ENCODE measurements around the gene LINGO4. TPM values are rescaled to one million over a fixed set of nuclear protein-coding genes. Genes with fewer than 3 reads are reported as not detected.

The LINGO4 gene
- total RNA-seq, 6 experiments from 2014 or later: 0.12 to 0.37 (median 0.18) TPM

- H3K9me3 ChIP-seq: no peaks in the 10 kb centered on the region
- TF ChIP-seq POLR2A (IDR thresholded peaks at IDR 0.05): no peak
- TF ChIP-seq CTCF (IDR thresholded peaks at IDR 0.05): no peak
- DNase-seq (peak; percentile 69 to 88 (median 84)), ATAC-seq (peak; percentile 73 to 82 (median 78))
- H3K36me3 ChIP-seq: peaks cover 0 to 14% (median 4%) of the 10 kb centered on the region in 4 donors
- 81% methylated on average over 4 of the region's 7 CpGs for WGBS (ENCODE audit: insufficient coverage, low coverage, low lambda C conversion rate, missing lambda C conversion rate)
- no peak overlapping the region for H3K4me3 ChIP-seq
- intact Hi-C loops (cut with DNase I): no loop called here
- peak overlapping the region; percentile 38 to 54 (median 43) for H3K27ac ChIP-seq
- peaks cover 3 to 48% (median 18%) of the 10 kb centered on the region in 4 donors for H3K4me1 ChIP-seq
- no peaks in the 10 kb centered on the region for H3K27me3 ChIP-seq
Measured at GRCh38 chr1:151819976-151820623, 14.9 kb upstream of the LINGO4 start.

GRCh38 chr1:151819227-151819835, 14.1 kb upstream of the LINGO4 start:
- H3K4me3 ChIP-seq: no peak overlapping the region
- H3K9me3 ChIP-seq: no peaks in the 10 kb centered on the region
- WGBS (ENCODE audit: insufficient coverage, low coverage, low lambda C conversion rate, missing lambda C conversion rate): 43% methylated on average over 4 of the region's 12 CpGs
- H3K36me3 ChIP-seq: peaks cover 0 to 17% (median 6%) of the 10 kb centered on the region in 4 donors
- intact Hi-C loops (cut with DNase I): no loop called here
- no peaks in the 10 kb centered on the region for H3K27me3 ChIP-seq
- peak overlapping the region in 2 of 3 donors; percentile 43 to 54 for H3K27ac ChIP-seq
- TF ChIP-seq CTCF (IDR thresholded peaks at IDR 0.05) (no peak), POLR2A (IDR thresholded peaks at IDR 0.05) (no peak)
- H3K4me1 ChIP-seq: peaks cover 3 to 44% (median 18%) of the 10 kb centered on the region in 4 donors
- DNase-seq (peak; percentile 65 to 79 (median 77)), ATAC-seq (peak; percentile 64 to 80 (median 71))

- TF ChIP-seq CTCF (IDR thresholded peaks at IDR 0.05): no peak
- Histone ChIP-seq H3K9me3 (no peaks in the 10 kb centered on the region), H3K27me3 (no peaks in the 10 kb centered on the region), H3K27ac (no peak overlapping the region), H3K4me1 (peaks cover 3 to 39% (median 18%) of the 10 kb centered on the region in 4 donors), H3K36me3 (peaks cover 0 to 26% (median 12%) of the 10 kb centered on the region in 4 donors), H3K4me3 (no peak overlapping the region)
- 37% methylated on average over 6 of the region's 7 CpGs for WGBS (ENCODE audit: insufficient coverage, low coverage, low lambda C conversion rate, missing lambda C conversion rate)
- DNase-seq (peak in 1 of 3 donors; percentile 31), ATAC-seq (no peak)
- intact Hi-C loops (cut with DNase I): no loop called here
Measured at GRCh38 chr1:151817353-151817730, 12.1 kb upstream of the LINGO4 start.

- Histone ChIP-seq H3K36me3 (peaks cover 0 to 30% (median 15%) of the 10 kb centered on the region in 4 donors), H3K27ac (no peak overlapping the region), H3K4me3 (no peak overlapping the region), H3K27me3 (no peaks in the 10 kb centered on the region), H3K4me1 (peaks cover 3 to 34% (median 18%) of the 10 kb centered on the region in 4 donors), H3K9me3 (no peaks in the 10 kb centered on the region)
- TF ChIP-seq CTCF (IDR thresholded peaks at IDR 0.05) (no peak), POLR2A (IDR thresholded peaks at IDR 0.05) (no peak)
- no peak for ATAC-seq
- intact Hi-C loops (cut with DNase I): no loop called here
- DNase-seq: peak in 2 of 3 donors; percentile 39 to 52
- 57% methylated on average over 3 of the region's 26 CpGs for WGBS (ENCODE audit: insufficient coverage, low coverage, low lambda C conversion rate, missing lambda C conversion rate)
Measured at GRCh38 chr1:151816548-151817352, 11.5 kb upstream of the LINGO4 start.
